Mucosa of stomach (tissue), 1 donor: Measurements from ENCODE around the gene RNU4-1.

Experiments used
- H3K27me3 ChIP-seq: one replicate; pipeline ENCODE4 v1.7.0; 2013; ENCODE audit warnings: mild to moderate bottlenecking, low read length; ENCODE audit not compliant: control insufficient read depth, insufficient read depth
- H3K36me3 ChIP-seq: one replicate; pipeline ENCODE4 v1.7.0; 2013; ENCODE audit warnings: low read length; ENCODE audit not compliant: control insufficient read depth, insufficient read depth
- H3K4me1 ChIP-seq: one replicate; pipeline ENCODE4 v1.7.0; 2013; ENCODE audit warnings: mild to moderate bottlenecking, low read length; ENCODE audit not compliant: control insufficient read depth, insufficient read depth
- H3K4me3 ChIP-seq: one replicate; pipeline ENCODE4 v1.7.0; 2013; ENCODE audit warnings: low read length
- H3K9ac ChIP-seq: one replicate; pipeline ENCODE4 v1.7.0; 2013; ENCODE audit warnings: mild to moderate bottlenecking, low read length, moderate library complexity
- H3K9me3 ChIP-seq: one replicate; pipeline ENCODE4 v1.7.0; 2013; ENCODE audit warnings: mild to moderate bottlenecking, low read length, moderate library complexity; ENCODE audit not compliant: control insufficient read depth
- donor health status: Pancreatic carcinoma.

Gene RNU4-1

DNA sequence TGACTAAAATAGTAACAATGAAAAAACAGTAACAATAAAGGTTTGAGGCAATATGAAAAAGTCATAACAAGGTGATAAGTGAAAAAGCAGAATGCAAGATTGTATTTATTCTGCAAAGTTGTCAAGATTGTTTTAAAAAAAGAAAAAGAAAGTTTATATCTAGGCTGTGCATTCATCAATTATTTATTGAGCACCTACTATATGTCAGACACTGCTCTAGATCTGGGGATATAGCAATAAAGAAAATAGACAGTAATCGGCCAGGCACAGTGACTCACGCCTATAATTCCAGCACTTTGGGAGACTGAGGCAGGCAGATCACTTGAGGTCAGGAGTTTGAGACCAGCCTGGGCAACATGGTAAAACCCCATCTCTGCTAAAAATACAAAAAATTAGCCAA lies 30.7 kb upstream of the RNU4-1 start:
- H3K4me1 ChIP-seq = peaks cover 34% of the 10 kb centered on the region
- H3K36me3 ChIP-seq = no peaks in the 10 kb centered on the region
- H3K9ac ChIP-seq = no peak overlapping the region
- no peaks in the 10 kb centered on the region for H3K9me3 ChIP-seq
- H3K4me3 ChIP-seq = no peak overlapping the region
- H3K27me3 ChIP-seq = no peaks in the 10 kb centered on the region

DNA sequence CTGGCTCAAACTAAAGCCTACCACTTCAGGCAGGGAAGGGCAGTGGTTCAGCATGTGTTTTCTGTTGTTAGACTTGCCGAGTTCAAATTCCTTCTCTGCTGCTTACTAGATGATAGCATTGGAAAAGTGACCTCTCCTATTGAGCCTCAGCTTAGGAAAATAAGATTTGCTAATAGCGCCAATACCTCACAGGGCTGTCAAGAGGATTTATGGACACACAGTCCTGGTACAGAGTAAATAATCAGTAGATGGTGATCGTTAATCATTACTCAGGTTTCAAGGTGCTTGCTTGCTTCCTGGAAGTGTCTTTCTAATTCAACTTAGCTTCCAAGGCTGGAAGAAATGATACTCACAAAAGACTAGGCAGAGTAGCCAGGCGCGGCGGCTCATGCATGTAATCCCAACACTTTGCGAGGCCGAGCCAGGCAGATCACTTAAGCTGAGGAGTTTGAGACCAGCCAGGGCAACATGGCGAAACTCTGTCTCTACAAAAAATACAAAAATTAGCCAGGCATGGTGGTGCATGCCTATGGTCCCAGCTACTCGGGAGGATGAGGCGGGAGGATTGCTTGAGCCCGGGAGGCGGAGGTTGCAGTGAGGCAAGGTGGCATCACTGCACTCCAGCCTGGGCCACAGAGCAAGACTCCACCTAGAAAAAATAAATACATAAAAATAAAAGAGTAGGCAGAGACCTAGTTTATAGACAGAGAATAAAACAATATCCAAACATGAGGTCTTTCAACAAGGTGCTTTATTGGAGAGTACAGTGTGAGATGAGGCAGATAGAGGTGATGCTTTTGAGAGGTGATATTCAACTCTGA lies 28.6 kb upstream of the RNU4-1 start:
- Histone ChIP-seq H3K4me3 (no peak overlapping the region), H3K36me3 (no peaks in the 10 kb centered on the region), H3K9me3 (no peaks in the 10 kb centered on the region), H3K27me3 (no peaks in the 10 kb centered on the region), H3K9ac (peak overlapping the region; percentile 10), H3K4me1 (peaks cover 39% of the 10 kb centered on the region)

DNA sequence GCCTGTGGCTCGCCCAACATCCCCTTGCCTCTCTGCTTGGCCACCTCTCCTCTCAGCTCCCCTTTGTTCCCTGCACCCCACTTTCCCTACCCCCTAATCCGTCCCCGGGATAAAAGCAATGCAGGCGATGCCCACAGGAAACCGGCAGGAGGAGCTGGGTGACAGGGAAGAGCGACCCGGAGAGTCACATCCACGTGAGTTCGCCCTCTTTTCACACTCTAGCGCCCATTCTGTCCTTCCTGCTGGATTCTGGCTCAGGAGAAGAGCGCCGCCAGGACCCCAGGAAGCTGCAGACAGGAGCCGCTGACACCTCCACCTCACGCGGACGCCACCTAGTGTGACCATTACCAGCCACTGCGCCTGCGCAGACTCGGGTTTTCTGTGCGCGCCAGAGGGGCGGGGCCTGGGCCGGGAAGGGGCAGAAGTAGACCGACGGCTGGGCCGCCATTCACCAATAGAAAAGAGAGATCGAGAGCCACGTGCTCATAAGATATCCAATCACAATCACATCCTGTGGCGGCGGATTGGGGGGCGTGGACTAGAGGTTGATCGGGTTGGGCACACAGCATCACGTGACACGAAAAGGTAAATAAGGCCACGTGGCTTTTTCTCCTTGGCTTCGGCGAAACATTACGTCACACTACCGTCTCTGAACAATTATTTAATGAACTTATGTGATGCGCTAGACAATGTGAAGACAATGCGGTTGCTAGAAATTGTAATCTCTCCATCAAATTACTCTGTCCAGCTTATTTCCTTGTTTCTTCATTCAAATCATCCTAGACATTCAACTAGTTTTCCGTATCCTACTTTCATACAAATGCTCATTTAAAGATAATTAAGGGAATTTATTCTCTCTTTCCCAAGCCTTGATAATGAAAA lies 24.4 kb upstream of the RNU4-1 start:
- Histone ChIP-seq H3K9me3 (no peaks in the 10 kb centered on the region), H3K36me3 (no peaks in the 10 kb centered on the region), H3K4me1 (peaks cover 32% of the 10 kb centered on the region), H3K27me3 (no peaks in the 10 kb centered on the region), H3K4me3 (peak overlapping the region; percentile 58), H3K9ac (peak overlapping the region; percentile 87)

DNA sequence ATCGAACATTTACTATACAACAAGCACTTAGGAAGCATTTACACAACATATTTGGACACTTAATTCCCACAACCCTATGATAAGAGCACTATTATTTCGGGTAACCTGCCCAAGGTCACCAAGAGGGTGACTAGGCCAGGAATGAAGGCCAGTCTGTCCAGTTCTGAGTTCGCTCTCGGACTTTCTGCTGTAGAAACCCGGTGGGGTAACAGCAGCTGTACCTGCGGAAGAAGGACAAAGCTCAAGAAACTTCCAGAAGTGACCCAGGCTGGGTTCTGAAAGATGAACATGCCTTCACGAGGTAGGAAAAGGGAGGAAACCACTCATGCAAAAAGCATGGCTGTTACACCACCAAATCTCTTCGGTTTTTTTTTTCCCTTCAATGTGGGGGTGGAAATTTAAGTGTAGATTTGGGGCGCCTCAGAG lies 23.8 kb upstream of the RNU4-1 start:
- Histone ChIP-seq H3K36me3 (no peaks in the 10 kb centered on the region), H3K4me1 (peaks cover 28% of the 10 kb centered on the region), H3K9ac (peak overlapping the region; percentile 87), H3K27me3 (no peaks in the 10 kb centered on the region), H3K9me3 (no peaks in the 10 kb centered on the region), H3K4me3 (peak overlapping the region; percentile 58)

DNA sequence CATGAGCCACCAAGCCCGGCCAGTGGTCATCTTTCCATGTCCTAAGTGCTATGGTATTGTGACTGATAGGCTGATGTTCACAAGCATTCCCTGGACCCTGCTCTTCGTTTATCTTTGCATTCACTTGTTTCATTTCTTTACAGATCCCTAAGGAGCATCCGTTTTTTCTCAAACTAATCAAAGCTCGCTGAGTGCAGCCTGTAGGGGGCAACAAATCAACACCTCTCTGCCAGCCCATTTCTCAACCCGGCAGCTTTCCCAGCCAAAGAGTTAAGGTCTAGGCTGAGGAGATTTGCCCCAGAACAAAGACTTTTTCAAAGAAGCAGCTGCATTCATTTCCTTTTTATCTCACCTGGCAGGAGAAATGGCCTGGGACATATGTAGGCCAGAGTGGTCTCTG lies 21.2 kb upstream of the RNU4-1 start:
- Histone ChIP-seq H3K4me3 (no peak overlapping the region), H3K9me3 (no peaks in the 10 kb centered on the region), H3K27me3 (no peaks in the 10 kb centered on the region), H3K9ac (no peak overlapping the region), H3K4me1 (peaks cover 13% of the 10 kb centered on the region), H3K36me3 (no peaks in the 10 kb centered on the region)

DNA sequence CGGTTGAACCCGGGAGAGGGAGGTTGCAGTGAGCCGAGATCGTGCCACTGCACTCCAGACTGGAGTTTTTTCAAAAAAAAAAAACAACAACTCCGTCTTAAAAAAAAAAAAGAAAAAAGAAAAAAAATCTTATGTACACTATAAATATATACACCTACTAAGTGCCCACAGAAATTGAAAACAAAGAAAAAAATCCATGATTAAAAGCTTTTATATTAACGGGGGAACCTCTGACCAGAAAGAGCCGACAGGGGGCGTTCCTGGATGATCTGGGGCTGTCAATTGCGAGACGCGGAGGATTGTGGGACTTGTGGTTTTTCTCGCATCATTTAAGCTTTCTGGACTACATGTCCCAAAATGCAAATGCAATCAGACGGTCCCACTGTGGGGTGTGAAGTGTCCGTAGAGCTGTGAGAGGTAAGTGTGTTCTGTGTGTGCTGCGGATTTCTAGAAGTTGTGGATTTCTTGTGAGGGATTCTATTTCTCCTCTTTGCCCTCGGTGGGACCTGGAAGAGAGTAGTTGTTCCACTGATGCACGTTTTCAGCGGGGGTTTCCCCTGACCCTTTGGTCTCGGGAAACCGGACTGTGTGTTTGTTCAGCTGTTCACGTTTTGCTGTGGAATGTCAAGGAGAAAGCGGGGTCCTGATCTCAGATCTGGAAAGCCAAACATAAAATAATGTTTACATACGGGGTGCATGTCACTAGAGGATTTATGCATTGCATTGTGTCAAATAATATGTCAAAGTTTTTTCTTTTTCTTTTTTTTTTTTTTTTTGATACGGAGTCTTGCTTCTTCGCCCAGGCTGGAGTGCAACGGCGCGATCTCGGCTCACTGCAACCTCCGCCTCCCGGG lies 9.2 kb upstream of the RNU4-1 start, which contains the start of gene SIRT4:
SIRT4 (plus strand) TSS at position 360 of the 854 bp plus-strand sequence. CDS start 1,241 bp downstream, outside the sequence.
- Histone ChIP-seq H3K36me3 (no peaks in the 10 kb centered on the region), H3K4me3 (peak within 1 kb of the TSS; percentile 66), H3K9ac (peak within 1 kb of the TSS; percentile 54), H3K9me3 (no peaks in the 10 kb centered on the region), H3K4me1 (no peaks in the 10 kb centered on the region), H3K27me3 (no peaks in the 10 kb centered on the region)

DNA sequence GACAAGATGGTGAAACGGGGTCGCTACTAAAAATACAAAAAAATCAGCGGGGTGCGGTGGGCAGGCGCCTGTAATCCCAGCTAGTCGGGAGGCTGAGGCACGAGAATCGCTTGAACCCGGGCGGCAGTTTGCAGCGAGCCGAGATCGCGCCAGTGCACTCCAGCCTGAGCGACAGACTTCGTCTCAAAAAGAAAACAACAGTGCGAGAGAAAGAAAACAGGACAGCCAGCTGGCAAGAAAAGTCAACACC lies 701 bp downstream of the RNU4-1 start:
- H3K9me3 ChIP-seq = no peaks in the 10 kb centered on the region
- no peaks in the 10 kb centered on the region for H3K27me3 ChIP-seq
- no peaks in the 10 kb centered on the region for H3K36me3 ChIP-seq
- H3K4me1 ChIP-seq = peaks cover 9% of the 10 kb centered on the region
- peak overlapping the region; percentile 85 for H3K9ac ChIP-seq
- peak overlapping the region; percentile 2 for H3K4me3 ChIP-seq

DNA sequence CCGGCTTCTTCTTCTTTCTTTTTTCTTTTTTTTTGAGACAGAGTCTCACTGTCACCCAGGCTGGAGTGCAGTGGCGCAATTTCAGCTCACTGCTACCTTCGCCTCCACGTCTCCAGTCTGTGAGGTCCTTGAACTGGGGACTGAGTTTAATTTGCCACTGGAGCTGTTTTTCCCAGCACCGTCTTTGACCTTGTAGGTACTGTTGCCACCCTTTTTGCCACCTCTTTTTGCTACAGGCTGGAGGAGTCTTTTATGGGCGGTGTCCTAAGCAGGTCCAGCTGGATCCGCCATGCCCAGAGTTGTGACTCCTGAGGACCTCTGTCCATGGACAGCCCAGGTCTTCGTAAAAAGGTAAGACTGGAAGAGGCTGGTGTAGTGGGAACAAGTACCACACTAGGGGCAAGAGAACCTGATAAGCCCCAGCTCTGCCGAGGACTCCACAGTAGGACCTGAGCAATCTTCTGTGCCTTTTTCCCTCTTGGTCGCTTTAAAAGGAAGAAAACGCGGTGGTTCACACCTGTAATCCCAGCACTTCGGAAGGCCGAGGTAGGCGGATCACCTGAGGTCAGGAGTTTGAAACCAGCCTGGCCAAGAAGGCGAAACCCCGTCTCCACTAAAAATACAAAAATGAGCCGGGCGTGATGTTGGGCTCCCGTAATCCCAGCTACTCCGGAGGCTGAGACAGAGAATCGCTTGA lies 2.3 kb downstream of the RNU4-1 start:
- no peaks in the 10 kb centered on the region for H3K36me3 ChIP-seq
- H3K4me3 ChIP-seq = peak overlapping the region; percentile 22
- H3K27me3 ChIP-seq = no peaks in the 10 kb centered on the region
- H3K4me1 ChIP-seq = peaks cover 9% of the 10 kb centered on the region
- H3K9me3 ChIP-seq = no peaks in the 10 kb centered on the region
- H3K9ac ChIP-seq = peak overlapping the region; percentile 85

DNA sequence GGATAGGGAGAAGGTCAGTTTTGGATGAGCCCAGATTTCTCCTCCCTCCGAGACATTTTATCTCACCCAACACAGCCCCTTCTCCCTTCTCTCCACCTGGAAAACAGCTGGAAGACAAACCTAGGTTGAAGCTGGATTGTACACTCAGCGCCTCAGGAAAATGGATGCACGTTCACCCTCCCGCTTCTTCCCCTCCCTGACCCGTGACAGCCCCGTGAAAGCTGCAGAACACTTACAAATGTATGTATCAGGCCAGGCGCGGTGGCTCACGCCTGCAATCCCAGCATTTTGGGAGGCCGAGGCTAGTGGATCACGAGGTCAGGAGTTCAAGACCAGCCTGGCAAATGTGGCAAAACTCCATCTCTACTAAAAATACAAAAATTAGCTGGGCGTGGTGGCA lies 5.5 kb downstream of the RNU4-1 start:
- H3K27me3 ChIP-seq = no peaks in the 10 kb centered on the region
- no peaks in the 10 kb centered on the region for H3K36me3 ChIP-seq
- no peaks in the 10 kb centered on the region for H3K9me3 ChIP-seq
- H3K4me1 ChIP-seq = peaks cover 9% of the 10 kb centered on the region
- H3K4me3 ChIP-seq = no peak overlapping the region
- no peak overlapping the region for H3K9ac ChIP-seq

DNA sequence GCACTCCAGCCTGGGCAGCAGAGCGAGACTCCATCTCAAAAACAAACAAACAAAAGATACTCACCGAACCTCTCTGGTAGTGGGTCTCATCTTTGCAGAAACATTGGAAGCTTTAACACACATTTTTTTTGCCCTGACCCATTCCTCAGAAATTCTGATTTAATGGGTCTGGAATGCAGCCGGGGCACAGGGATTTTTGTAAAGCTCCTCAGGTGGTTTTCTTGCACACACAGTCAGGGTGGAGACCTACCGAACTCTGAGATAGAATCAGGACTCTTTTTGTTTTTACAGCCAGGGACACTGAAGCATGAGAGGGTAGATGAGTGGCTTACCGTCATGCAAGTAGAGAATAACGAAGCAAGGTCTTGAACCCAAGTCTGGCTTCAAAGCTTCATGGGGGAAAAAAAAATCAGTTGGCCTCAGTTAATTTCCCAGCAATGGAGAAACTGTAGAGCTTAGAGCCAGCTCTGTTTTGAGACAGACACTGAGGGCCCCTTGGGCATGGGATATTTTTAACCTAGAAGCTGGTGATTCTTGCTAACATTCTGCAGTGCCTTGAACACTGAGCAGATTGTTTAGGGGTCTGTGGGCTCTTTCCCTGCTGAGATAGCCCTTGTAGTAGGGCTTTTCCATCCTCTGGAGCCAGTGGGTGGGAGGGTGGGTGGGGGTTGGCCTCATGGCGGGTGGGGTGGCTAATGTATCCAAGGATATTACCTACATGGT lies 6.1 kb downstream of the RNU4-1 start:
- H3K9me3 ChIP-seq = no peaks in the 10 kb centered on the region
- H3K4me1 ChIP-seq = peaks cover 9% of the 10 kb centered on the region
- no peaks in the 10 kb centered on the region for H3K36me3 ChIP-seq
- H3K9ac ChIP-seq = no peak overlapping the region
- H3K4me3 ChIP-seq = no peak overlapping the region
- no peaks in the 10 kb centered on the region for H3K27me3 ChIP-seq

DNA sequence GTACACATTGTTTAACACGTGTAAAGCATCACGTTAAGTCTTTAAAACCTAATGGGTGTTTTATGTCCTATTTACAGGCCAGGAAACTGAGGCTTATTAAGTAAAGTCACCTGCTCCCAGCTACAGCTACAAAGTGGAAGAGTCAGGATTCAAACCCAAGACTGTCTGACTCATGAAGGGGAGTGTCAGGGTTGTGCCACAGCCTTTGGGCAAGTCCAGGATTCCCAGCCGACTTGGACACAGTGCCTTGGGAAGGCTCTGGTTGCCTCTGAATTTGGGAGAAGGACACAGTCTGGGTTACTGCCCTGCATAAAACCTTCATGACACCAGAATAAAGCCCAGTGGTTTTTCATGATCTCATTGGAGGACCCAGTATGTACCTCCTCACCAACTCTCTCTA lies 8.7 kb downstream of the RNU4-1 start:
- Histone ChIP-seq H3K9ac (no peak overlapping the region), H3K9me3 (no peaks in the 10 kb centered on the region), H3K4me1 (no peaks in the 10 kb centered on the region), H3K27me3 (no peaks in the 10 kb centered on the region), H3K4me3 (no peak overlapping the region), H3K36me3 (no peaks in the 10 kb centered on the region)
